A549 treated with AZD9567 at 1 μM for 4 hours (cell line): ENCODE data around the gene OOEP. TPM values are rescaled to one million over a fixed set of nuclear protein-coding genes. Genes with fewer than 3 reads are reported as not detected.

Experiments
- total RNA-seq: library from RNA; stranded (reverse); fragments of 200-300 nt; extraction: Qiagen RNA extraction; gene quantifications from 5 replicates; pipeline ENCODE4 v1.2.3, GENCODE V29; 2022; ENCODE audit not compliant: insufficient read depth

Gene OOEP
- not detected in 5 replicates for total RNA-seq

GRCh38 chr6:73369563-73369962 lies at the start of gene OOEP:
Gene OOEP (minus strand): TSS chr6:73369897. CDS start chr6:73369792, 105 bp downstream.

GRCh38 chr6:73394577-73395354 lies 25.1 kb upstream of the OOEP start, which contains the start of gene DDX43:
Gene DDX43 (plus strand): TSS chr6:73394828. CDS start chr6:73394906, 78 bp downstream.

DNA sequence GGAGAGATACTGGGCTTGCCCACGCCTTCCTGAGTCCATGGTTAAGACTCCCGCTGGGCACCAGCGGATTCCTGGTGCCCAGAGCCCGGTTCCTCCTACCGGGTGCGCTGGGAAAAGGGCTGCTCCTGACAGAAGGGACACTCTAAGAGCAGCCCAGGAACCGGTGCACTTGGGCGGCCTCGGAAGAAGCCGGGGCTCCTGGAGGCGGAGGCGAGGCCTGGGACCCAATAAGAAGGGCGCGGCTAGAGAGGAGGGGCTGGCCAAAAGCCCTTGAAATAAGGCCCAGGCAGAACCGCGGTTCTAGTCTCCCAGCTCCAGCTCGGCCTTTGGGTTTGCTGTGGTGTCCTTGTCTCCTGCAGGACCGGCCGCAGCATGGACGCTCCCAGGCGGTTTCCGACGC lies 7.3 kb downstream of the OOEP start, which contains the start of gene KHDC3L:
Gene KHDC3L, plus strand, starts transcription at position 301 of the 400 bp plus-strand sequence. Its CDS starts 72 bp downstream, at position 373.

GRCh38 chr6:73353636-73354593 lies 15.8 kb downstream of the OOEP start, which contains the start of gene DPPA5:
Gene DPPA5 (minus strand): TSS chr6:73354276. CDS start chr6:73354225, 51 bp downstream.

Other genes starting within 250 kb of the OOEP start
- 0.38 to 0.52 TPM (median 0.38 TPM) in 4 of 5 replicates, not detected in the other for gene KHDC1L, start 144.4 kb downstream of the OOEP start, total RNA-seq
- 3.5 to 4.1 TPM (median 3.7 TPM) in 5 replicates for gene KHDC1, start 106.7 kb downstream of the OOEP start, total RNA-seq
- not detected in 5 replicates for gene DPPA5, start 15.6 kb downstream of the OOEP start, total RNA-seq
- not detected in 5 replicates for gene KHDC3L, start 7.2 kb downstream of the OOEP start, total RNA-seq
- not detected in 5 replicates for gene DDX43, start 24.9 kb upstream of the OOEP start, total RNA-seq
- gene CGAS, start 82.4 kb upstream of the OOEP start, total RNA-seq: 3.6 to 4.6 TPM (median 4.2 TPM) in 5 replicates
- gene MTO1, start 91.8 kb upstream of the OOEP start, total RNA-seq: 9.0 to 12.5 TPM (median 9.8 TPM) in 5 replicates
- gene EEF1A1, start 151.1 kb upstream of the OOEP start, total RNA-seq: 7,488 to 8,100 TPM (median 7,636 TPM) in 5 replicates